Stimulated activated CD8-positive, alpha-beta memory T cell treated with anti-CD3 and anti-CD28 coated beads, Interleukin-7, amount 100 ng/mL, for 48 hours (primary cell): ENCODE data around the gene LRP5.

Experiments used
- DNase-seq, 2 donors: peaks; one replicate each; pipeline ENCODE4 v3.0.0-alpha.2; 2020; ENCODE audit warnings: low read depth in 1 of 2; ENCODE audit errors: extremely low read depth in 1 of 2

Gene LRP5

DNA sequence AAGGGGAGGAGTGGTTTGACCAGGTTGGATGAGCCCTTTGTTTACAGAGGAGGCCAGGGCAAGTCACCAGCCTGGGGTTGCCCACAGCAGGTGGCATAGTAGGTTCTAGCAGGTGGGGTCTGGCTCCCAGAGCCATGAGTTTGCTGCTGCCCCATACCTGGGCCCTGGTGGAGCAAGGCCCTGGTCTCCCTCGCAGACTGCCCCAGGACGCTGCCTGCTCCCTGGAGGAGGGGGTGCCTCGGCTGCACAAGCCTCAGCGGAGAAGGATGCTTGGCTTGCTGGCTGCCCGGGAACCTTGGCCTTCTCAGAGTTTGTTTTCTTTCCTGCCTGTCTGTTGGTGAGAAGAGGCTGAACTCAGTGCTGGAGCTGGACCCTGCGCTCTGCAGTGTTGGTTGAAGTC, 54.9 kb downstream of the LRP5 start:
- DNase-seq = no peak

DNA sequence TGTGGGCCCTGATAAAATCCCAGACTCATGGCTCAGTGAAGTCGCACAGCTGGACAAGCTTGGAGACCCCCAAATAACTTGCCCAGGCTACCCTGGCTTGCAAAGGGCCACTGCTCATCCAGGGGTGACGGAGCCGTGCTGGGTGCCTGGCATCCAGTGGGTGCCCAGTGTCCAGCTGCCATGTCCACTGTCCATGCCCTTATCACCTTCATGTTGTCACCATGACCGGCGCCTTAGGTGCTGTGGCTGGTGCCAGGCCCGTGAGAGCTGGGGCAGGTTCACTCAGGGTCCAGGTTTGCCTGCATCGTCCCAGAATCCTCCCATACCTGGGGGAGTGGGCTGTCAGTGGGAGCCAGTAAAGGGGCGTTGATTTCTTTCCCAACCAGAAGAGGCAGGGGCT, 57.4 kb downstream of the LRP5 start:
- DNase-seq = no peak

DNA sequence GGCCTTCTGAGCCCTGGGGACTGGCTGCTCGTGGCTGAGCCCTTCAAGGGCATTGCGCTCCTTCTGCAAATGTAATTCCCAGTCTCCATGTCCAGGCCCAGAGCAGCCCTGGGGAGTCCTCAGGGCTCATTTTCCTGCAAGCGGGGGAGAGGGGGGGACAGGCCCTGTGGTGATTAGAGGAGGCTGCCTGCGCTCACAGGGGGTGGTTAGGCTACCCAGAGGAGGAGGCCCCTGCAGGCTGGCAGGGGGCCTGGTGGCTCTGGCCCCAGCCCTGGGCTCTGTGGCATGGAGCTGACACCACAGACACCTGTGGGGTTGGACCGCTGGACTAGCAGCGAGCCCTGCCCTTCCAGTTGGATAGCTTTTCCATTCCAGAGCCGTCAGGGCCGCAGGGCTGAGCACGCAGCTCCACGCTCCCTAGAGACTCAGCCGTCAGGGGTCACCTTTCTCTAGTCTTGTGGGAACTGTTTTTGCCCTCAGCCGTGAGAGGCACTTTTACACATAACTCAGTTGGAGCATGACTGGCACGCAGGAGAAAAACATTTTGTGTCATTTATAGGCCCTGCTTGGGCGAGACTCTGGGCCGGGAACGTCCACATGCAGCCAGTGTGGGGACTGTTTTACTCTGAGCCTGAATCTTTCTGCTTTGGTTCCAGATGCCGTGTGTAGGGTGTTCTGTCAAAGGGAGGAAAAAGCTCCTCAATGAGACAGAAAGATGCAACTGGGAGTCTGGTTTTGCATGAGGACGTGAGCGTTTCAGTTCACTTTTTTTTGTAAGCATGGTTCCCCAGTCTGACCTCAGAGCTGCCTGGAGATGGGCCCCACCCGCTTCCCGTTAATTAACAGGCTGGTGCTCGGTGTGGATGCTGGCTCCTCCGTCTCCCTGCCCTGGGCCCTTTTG, 58.1 kb downstream of the LRP5 start:
- no peak for DNase-seq

DNA sequence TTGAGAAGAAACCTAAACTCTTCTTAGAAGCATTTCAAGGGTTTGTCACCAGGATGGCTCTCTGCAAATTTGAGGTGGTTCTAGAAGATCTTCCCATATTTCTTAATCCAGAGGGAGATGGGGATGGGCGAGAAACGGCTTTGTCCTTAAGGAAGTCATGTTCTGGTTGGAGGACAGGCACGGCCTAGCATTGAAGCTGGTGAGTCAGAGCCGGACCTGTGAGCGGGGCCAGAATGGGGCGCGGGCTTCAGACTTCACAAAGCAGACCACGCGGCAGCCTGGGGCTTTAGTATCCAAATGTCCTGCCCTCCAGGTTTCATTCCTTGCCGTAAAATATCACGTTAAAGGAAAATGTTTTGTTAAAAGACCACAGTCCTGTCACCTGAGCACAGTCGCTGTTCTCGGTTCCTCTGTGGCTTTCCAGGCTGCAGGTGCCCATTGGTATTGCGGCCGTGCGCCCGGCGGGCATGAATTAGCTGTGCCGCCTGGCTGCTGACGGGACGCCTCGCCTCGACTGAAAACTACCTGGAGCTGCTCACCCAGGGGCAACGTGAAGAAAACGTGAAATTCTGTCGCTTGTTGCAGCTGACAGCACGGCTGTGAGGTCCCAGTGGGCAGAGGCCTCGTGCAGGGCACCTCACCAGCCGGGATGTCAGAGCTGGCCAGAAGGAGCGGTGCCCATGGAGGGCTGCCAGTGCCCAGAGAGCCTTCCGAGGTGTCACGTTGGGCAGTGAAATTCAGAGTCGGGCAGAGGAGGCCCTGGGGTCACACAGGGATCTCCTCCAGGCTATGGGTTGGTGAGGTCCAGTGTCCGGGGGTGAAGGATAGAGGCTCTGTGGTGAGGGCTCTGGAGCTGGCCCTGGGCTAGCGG, 59.0 kb downstream of the LRP5 start:
- no peak for DNase-seq

DNA sequence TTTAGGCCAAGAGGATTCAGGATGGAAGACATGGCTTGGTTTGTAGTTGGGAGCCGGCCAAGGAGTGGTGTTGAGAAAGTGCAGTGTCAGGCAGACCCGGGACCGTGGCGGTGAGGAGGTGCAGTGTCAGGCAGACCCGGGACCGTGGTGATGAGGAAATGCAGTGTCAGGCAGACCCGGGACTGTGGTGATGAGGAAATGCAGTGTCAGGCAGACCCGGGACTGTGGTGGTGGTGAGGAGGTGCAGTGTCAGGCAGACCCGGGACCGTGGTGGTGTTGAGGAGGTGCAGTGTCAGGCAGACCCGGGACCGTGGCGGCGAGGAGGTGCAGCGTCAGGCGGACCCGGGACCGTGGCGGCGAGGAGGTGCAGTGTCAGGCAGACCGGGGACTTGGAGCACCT, 59.7 kb downstream of the LRP5 start:
- no peak for DNase-seq

DNA sequence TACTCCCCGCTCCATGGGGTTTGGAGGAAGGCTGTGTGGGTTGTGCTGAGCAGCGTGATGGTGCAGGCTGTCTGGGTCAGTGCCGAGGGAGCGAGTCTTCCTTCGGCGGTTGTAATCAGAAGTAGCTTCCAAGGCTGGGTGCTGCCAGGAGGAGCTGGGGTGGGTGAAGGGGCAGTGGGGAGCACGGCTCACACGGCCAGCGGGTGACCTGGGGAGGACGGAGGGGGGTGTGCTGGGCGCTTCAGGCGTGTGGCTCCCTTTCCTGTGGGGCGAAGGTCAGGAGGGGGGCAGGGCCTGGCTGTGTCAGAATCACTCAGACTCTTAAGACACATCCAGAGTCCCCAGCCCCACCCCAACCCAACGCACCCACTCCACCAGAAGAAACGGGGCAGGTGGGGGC, 60.2 kb downstream of the LRP5 start:
- no peak for DNase-seq

DNA sequence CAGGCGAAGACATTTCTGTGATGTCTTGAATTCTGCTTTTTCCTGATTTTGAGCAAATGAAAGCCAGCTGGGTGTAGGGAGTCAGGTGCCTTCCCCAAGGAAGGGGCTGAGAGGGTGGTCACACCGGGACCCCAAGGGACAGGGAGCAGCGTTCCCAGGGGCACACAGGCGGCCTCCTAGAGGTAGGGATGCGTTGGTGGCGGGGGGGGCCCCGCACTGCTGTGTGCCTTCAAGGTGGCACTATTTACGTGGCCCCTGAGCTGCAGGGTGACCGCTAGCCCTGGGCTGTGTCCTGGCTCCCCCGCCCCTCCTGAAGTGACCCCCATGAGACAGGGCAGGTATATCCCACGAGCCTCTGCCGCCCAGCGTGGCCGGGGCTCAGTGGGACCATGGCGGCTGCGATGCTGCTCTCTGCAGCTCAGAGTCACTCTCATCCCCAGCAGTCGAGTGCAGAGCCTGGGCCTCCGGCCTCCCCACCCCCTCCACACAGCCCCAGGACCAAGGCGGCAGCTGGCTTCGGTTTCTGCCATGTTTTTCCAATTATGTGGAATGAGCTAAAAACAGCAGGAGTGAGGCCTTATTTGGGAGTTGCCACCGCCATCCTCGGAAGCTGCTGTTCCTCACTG, 60.9 kb downstream of the LRP5 start:
- DNase-seq = no peak

DNA sequence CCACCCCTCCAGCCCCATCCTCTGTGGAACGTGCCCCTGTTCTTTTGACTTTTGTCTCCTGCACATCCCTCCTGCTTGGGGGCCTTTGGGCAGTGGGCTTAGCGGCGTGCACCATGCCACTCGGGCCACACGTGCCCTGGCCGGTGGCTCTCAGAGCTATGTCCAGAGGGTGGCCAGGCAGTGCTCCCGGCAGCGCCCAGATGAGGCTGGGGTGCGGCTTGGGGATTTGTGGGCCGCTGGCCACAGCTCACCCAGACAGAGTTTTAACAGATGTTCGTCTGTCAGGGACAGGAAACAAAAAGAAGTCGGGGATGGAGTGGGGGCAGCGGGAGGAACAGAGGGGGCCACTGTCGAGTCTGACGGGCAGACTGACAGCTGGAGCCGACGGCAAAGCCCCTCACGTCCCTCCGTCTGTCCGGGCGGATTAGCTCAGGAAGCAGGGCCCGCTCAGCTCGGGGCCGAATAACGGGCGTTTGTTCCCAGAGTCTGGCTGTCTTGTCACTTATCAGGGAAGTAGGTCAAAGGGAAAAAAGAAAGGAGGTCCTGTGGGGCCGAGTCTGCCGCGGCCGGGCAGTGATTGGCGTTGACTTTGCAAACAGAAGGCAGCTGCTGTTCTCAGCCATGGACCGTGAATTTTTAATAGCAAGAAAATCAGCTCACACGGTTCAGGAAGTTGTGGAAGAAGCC, 61.6 kb downstream of the LRP5 start:
- no peak for DNase-seq

DNA sequence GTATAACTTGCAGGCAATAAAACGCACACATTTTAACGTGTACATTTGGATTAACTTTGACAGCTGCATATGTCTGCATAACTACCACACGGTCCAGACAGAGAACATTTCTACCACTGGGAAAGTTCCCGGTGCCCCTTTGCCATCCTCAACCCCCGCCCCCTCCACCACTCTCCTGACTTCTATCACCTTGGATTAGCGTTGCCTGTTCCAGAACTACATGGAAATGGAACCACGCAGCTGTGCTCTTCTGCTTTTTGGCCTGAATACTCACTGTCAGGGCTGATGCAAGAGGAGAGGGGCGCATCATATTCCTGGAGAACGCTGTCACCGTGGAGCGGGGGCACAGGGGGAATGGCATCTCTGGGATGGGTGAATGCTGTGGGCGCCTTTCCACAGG, 62.1 kb downstream of the LRP5 start:
- DNase-seq = no peak

DNA sequence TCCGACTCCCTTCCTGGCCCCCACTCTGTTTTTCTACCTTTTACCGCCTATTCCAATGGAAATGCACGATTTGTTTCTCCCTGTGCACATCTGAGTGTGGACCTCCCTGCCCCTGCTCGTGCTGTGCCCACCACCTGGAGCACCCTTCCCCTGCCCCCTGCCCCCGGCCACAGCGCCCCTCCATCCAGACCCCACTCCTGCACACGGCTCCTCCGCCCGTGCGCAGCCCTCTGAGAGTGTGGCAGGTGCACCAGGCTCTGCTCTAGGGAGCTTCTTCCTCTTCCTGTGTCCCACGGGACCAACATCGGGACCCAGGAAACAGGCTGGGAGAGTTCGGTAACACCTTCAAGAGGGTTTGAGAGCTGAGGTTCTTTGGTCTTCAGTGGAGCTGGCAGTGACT, 62.9 kb downstream of the LRP5 start:
- DNase-seq = no peak

DNA sequence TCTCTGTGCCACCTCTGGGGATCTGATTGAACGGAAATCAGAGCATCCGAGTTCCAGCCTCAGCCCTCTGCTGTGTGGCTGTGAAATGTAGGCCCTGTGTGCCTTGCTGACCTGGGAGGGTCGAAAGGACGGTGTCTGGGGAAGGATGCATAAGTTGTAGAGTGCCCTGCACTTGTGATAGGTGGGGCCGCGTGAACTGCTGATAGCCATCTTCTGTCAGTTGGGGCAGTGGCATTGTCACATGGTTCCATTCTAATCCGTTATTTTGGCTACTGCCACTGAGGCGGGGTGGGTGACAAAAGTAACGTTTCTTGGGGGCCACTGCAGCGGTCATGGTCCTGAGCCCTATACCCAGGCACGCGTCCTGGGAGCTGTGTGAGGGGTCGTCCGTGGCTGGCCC, 63.4 kb downstream of the LRP5 start:
- no peak for DNase-seq

DNA sequence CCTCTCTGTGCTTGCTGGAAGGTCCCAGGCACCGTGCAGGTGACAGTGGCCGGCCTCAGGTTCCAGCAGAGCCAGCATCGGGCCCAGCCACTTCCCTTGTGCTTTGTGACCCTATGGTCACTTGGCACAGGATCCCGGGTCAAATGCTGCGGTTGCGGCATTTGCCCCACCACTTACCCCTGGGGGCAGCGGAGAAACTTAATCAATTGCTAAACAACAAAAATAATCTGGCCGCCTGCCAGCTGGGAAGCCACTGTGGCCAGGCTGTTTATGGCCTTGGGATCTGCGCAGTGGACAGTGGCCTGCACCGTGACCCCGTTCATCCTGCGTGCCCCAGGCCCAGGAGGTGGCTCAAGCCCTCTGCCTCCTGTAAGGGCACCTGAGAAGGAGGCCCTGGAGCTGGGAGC, 65.0 kb downstream of the LRP5 start:
- no peak for DNase-seq

DNA sequence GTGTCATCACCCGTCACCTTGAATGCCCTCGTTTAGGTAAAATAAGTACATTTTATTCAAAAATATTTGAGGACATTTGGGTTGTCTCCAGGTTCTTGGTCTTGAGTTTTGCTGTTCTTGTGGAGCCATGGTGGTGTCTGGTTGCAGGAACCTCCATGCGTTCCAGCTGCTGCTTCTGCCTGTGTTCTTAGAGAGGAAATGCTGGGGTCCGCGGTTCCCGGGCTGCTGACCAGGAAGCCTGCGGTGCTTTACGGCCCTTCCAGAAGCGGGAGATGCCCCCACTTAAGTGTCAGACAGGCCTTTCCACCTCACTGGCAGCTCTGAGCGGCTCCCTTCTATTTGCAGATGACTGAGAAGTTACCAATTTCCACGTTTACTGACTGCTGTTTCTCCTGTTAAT, 66.8 kb downstream of the LRP5 start:
- DNase-seq = no peak

DNA sequence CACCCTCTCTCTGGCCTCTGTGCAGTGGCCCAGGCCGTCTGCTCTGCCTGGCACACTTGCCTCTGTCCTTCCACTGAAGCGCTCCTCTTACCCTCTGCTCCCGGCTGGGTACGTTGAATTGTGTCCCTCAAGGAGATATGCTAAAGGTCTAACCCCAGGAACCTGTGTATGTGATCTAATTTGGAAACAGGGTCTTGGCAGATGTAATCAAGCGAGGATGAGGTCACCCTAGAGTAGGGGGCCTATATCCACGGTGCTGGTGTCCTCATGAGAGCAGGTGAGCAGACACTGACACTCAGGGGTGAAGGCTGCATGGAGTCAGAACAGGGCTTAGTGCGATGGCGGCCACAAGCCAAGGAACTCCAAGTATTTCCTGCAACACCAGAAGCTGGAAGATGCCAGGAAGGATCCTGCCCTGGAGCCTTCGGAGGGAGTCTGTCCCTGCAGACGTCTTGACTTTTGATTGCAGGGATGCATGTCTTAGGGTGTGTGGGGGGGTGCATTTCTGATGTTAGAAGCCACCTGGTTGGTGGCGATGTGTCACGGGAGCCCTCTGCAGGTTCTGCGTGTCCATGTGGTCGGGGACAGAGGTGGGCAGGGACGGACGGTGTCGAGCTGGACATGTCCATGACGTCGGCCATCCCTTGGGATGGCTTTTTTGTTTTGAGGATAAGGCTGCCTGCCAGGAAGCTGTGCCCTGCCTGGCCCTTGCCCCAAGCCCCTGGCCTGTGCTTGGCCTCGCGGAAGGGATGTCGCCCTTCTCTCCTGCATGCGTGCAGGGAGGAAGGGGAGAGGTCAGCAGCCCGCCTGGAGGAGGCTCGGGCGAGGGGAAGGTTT, 68.6 kb downstream of the LRP5 start:
- DNase-seq = no peak

DNA sequence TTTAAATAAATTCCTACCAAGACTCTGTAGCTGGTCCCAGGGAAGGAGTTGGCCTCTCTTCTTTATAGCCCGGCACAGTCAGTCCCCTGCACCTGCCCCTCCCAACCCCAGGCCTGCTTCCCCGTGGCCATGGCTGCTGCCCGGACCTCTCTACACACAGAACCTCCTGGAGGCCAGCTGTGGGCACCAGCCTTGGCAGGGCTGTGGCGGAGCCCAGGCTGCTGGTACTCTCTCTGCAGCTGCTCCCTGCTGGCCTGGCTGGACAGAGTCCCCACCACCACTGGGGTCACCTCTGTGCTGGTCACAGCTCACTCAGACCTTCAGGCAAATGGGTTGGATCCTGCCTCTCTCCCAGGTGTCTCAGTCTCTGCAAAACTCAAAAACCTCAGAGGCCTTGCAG, 69.3 kb downstream of the LRP5 start:
- DNase-seq = no peak

DNA sequence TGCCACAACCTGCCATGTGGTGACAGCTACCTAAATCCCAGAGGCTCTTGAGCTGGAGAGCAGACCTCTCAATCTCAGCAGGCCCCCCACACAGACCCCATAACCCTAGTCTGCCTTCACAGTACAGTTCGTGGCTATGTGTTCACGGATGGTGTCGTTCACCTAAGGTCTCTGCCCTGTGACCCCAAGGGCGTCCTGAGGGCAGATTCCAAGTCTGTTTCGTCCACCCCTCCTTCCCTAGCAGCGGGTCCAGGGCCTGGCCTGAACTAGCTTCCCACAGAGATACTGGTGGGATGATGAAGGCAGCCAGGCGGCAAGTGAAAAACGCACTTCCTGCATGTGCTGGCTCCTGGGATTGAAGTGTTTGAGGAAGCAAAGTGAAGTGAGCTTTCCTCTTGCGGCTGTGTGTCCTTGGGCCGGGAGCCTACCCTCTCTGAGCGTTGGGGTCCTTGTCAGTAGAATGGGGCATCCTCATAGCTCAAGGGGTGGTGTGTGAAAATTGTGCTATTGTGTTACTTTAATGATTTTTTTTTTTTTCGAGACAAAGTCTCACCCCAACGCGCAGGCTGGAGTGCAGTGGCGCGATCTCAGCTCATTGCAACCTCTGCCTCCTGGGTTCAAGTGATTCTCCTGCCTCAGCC, 70.1 kb downstream of the LRP5 start:
- DNase-seq = no peak

DNA sequence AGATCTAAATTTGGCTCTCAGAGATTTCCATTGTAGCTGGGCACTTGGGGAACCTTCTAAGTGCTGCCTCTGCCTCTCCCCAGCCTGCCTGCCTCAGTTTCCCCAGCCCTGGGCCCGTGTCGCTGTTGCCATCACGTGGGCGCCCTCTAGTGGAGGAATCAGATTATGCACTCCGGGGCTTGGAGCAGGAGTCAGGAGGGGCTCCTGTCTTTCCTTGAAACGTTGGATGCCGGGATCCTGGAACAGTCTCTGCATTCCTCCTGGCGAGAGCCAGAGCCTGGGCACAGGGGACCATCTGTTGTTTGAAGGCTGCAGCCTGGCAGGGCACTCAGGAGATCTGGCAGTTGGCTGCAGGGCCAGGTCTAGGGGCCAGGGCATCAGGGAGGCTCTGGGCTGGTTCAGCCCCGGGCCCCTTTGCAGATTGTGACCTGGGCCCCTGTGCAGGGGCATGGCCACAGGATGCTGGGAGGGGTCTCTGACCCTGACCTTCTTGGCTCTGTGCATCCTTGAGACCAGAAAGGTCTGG, 71.6 kb downstream of the LRP5 start:
- DNase-seq = peak; percentile 21 to 33

DNA sequence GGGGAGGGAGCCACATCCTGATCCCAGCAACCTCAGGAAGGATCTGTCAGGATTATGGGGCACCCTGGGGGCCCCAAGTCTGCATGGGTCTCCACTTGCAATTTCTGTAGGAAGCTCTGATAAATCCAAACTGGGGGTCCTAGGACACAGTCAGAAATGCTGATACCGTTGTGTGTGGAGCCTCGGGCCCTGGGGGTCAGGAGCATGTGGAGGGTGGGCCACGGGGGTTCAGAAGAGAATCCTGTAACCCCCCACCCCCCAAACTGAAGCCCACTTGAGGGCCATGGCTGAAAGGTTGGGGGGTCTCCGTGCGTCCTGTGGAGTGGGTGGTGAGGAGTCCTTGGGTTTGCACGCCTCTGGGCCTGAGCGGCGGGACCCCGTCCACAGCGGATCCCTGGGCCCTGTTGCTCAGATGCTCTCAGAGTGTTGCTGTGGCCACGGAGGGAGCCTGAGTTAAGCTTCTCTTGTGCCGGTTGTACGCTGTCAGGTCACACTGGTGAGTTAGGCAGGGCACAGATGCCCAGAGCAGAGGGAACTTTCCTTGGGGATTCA, 72.2 kb downstream of the LRP5 start:
- DNase-seq = no peak

DNA sequence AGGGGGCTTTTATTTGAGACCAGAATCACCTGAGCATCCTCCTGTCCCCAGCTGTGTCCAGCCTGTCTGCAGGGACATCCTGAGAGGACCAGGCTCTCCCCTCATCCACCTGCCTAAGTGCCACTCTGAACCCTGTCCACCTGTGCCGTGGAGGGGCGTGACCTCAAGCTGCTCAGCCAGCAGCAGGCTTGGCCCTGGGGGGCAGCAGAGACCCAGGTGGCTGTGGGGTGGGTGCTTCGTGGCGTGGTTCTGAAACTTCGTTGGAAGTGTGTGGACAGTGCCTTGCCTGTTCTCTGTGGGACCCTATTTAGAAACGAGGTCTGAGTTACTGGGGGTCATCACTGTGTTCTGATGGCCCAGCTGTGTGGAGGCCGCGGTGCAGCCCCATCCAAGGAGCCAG, 72.7 kb downstream of the LRP5 start:
- no peak for DNase-seq
